ENCODE results near the gene RTEL1. TPM values are rescaled to one million over a fixed set of nuclear protein-coding genes. Genes with fewer than 3 reads are reported as not detected.
A peak's percentile ranks its signal among the peaks of the same experiment; 100 is the strongest.

Gene RTEL1
- total RNA-seq, 4 donors from 2014 or later, result 8.5 to 38.3 (median 12.7) TPM

- intact Hi-C loops (cut with DNase I; ENCODE audit: low total_unique reads), result no loop called here
- no peak for TF ChIP-seq CTCF (IDR thresholded peaks at IDR 0.05)
- TF ChIP-seq POLR2A (IDR thresholded peaks at IDR 0.05), result no peak
- DNase-seq (ENCODE audit: low spot score in 2 of 2), result no peak
Measured at GRCh38 chr20:63704749-63705117, 46.6 kb downstream of the RTEL1 start.

GRCh38 chr20:63705232-63706026, 47.3 kb downstream of the RTEL1 start:
- TF ChIP-seq POLR2A (IDR thresholded peaks at IDR 0.05), result no peak
- no peak for TF ChIP-seq CTCF (IDR thresholded peaks at IDR 0.05)
- intact Hi-C loops (cut with DNase I; ENCODE audit: low total_unique reads), result no loop called here
- DNase-seq (ENCODE audit: low spot score in 2 of 2), result no peak
- WGBS, 2 donors, result 84 to 91% methylated on average over 8 of the region's 8 CpGs
- H3K4me3 ChIP-seq (ENCODE audit: low read depth, poor library complexity, severe bottlenecking), result no peak overlapping the region

More at GRCh38 chr20:63704749-63705117, 46.6 kb downstream of the RTEL1 start:
- WGBS, 2 donors, result 88 to 89% methylated on average over 6 of the region's 6 CpGs
- no peak overlapping the region for H3K4me3 ChIP-seq (ENCODE audit: low read depth, poor library complexity, severe bottlenecking)

GRCh38 chr20:63706027-63706695, 48.0 kb downstream of the RTEL1 start:
- intact Hi-C loops (cut with DNase I; ENCODE audit: low total_unique reads), result no loop called here
- H3K4me3 ChIP-seq (ENCODE audit: low read depth, poor library complexity, severe bottlenecking), result no peak overlapping the region
- DNase-seq (ENCODE audit: low spot score in 2 of 2), result no peak
- TF ChIP-seq POLR2A (IDR thresholded peaks at IDR 0.05), result no peak
- TF ChIP-seq CTCF (IDR thresholded peaks at IDR 0.05), result no peak
- WGBS, 2 donors, result 71 to 78% methylated on average over 10 to 12 of the region's 12 CpGs

DNA sequence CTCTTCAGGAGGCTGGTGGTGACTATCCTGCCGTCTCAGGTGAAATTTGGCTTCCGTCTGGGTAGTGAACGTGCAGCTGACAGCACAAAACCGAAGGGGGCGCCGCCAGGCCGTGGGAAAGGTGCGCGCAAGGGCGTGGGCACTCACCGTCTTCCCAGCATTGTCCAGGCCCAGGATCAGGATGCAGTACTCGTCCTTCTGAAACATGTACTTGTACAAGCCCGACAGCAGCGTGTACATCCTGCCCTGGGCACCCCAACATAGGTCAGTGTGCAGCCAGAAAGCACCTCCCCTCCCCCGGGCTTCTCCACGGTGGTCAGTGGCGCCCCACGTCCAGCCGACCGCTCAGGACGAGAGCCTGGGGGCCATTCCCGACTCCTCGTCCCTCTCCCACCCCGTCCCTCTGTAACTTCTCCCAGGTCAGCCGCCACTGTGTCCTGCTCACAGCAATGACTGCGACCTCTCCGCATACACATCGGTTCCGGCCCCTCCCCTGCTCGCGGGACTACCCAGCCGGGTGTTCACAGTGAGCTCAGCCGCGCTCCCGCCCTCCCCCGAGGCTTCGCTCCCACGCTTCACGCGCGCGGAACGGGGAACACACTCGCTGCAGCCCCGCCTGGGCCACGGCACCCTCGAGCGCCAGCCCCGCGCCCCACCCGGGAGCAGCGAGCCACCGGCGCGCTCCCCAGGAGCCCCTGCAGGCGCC, 48.9 kb downstream of the RTEL1 start:
- intact Hi-C loops (cut with DNase I; ENCODE audit: low total_unique reads), result no loop called here
- 8 to 9% methylated on average over 22 to 37 of the region's 56 CpGs for WGBS, 2 donors
- DNase-seq (ENCODE audit: low spot score in 2 of 2), result peak in 1 of 2 donors; percentile 90
- peak overlapping the region; percentile 48 for H3K4me3 ChIP-seq (ENCODE audit: low read depth, poor library complexity, severe bottlenecking)
- TF ChIP-seq CTCF (IDR thresholded peaks at IDR 0.05) (no peak), POLR2A (IDR thresholded peaks at IDR 0.05) (no peak)

DNA sequence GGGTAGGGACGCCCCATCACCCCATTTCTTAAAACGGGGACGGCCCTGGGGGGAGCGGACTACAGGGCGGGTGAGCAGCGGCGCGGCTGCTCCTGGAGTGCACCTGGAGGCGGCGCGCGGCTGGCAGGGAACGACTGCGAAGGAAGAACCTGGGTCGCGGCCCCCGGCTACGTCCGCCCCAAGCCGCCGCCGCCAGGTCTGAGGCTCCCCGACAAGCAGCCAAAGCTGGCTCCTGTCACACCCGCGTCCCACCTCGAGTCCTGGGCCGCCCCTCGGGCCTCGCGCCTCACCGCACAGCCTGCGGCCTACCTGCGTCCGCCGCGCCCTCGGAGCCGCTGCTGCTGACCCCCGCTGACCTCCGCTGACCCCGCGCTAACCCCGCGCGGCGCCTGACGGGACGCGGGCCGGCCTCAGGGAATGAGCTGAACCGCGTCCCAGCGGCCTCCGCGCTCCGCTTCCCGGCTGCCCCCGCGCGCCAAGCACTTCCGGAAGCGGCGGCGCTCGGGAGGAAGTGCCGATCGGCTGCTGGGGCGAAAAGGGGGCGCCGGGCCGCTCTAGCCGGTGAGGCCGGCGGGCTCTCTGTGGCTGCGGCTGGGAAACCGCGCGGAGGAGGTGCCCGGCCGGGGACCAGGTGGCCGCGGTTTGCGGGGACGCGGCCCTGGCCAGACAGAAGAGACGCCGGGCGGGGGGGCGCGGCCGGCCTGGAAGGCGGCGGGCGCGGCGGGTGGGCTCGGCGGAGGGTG, 49.6 kb downstream of the RTEL1 start, which contains the start of the genes ARFRP1 and ZGPAT:
TSS of gene ARFRP1 (minus strand) at position 419 of the 743 bp plus-strand sequence. CDS start 885 bp downstream, outside the sequence.
TSS of gene ZGPAT (plus strand) at position 482 of the 743 bp plus-strand sequence. CDS start 542 bp downstream, outside the sequence.
- WGBS, 2 donors, result 0% methylated on average over 8 to 15 of the region's 98 CpGs
- intact Hi-C loops (cut with DNase I; ENCODE audit: low total_unique reads), result no loop called here
- TF ChIP-seq POLR2A (IDR thresholded peaks at IDR 0.05), result no peak
- peak in 1 of 3 donors; percentile 32 for TF ChIP-seq CTCF (IDR thresholded peaks at IDR 0.05)
- peak; percentile 78 to 97 for DNase-seq (ENCODE audit: low spot score in 2 of 2)
- H3K4me3 ChIP-seq (ENCODE audit: low read depth, poor library complexity, severe bottlenecking), result peak within 1 kb of the TSS; percentile 48

All from lower leg skin (tissue), 4 donors.